Activated CD4-positive, alpha-beta T cell treated with anti-CD3 and anti-CD28 coated beads for 36 hours (primary cell): ENCODE results near the gene FLOT2. TPM values are rescaled to one million over a fixed set of nuclear protein-coding genes. Genes with fewer than 3 reads are reported as not detected.
A peak's percentile ranks its signal among the peaks of the same experiment; 100 is the strongest.
"Not testable (repeated sequence)": the region's sequence is repeated elsewhere in the genome, so short reads cannot be mapped to it uniquely, and the experiment has no call there.

ENCODE experiments used
- ATAC-seq: fragments of 200-7000 bp; cut with Tn5 transposase; one replicate; pipeline ENCODE4 v1.10.0; 2021; ENCODE audit warnings: mild to moderate bottlenecking, moderate library complexity
- CTCF ChIA-PET: fragments of 350-600 bp; sonication (Branson Sonifier 250); formaldehyde crosslinking; loops from one replicate; lab custom pipeline; 2021; ENCODE audit warnings: antibody characterized with exemption; lab: Charles Lee
- POLR2A ChIA-PET: fragments of 350-600 bp; sonication (Branson Sonifier 250); formaldehyde crosslinking; loops from one replicate; lab custom pipeline; 2021; ENCODE audit warnings: antibody characterized with exemption, inconsistent platforms; lab: Charles Lee
- DNase-seq: peaks from one replicate; pipeline ENCODE4 v3.0.0-alpha.2; 2020
- H3K27ac Mint-ChIP-seq: one replicate; pipeline ENCODE4 v1.8.0; 2021; ENCODE audit warnings: mixed read lengths
- H3K27me3 Mint-ChIP-seq: one replicate; pipeline ENCODE4 v1.8.0; 2021; ENCODE audit warnings: mixed read lengths
- H3K36me3 Mint-ChIP-seq: one replicate; pipeline ENCODE4 v1.8.0; 2021; ENCODE audit warnings: low read depth, mixed read lengths
- H3K4me1 Mint-ChIP-seq: one replicate; pipeline ENCODE4 v1.8.0; 2021; ENCODE audit warnings: mixed read lengths
- H3K4me3 Mint-ChIP-seq: one replicate; pipeline ENCODE4 v1.8.0; 2021; ENCODE audit warnings: mild to moderate bottlenecking, moderate library complexity, mixed read lengths
- H3K9me3 Mint-ChIP-seq: one replicate; pipeline ENCODE4 v1.8.0; 2021; ENCODE audit warnings: low read depth, mixed read lengths
- intact Hi-C, 2 experiments: fragments of 100-400 bp; cut with DNase I in 1 of 2; cut with micrococcal nuclease in 1 of 2; formaldehyde crosslinking; loops; one replicate each; pipeline versions ENCODE4 v1.14.2 to v1.15.1; 2022 to 2024; cut with DNase I, micrococcal nuclease
- total RNA-seq, 2 experiments: library from RNA; stranded (reverse); gene quantifications; one replicate each; pipeline ENCODE4 v1.2.3, GENCODE V29; 2021

FLOT2 gene
- total RNA-seq, 2 experiments from 2014 or later = 81.3 to 88.4 TPM

- Mint-ChIP-seq H3K36me3 (peaks cover 35% of the 10 kb centered on the region), H3K27ac (peak overlapping the region; percentile 93), H3K27me3 (no peaks in the 10 kb centered on the region), H3K4me3 (peak overlapping the region; percentile 93), H3K4me1 (peaks cover 68% of the 10 kb centered on the region), H3K9me3 (no peaks in the 10 kb centered on the region)
- ChIA-PET POLR2A (interaction anchor here (0.6 to 1.1 kb wide), 3 partner anchors 46 to 170 kb away, joined by 4 to 5 read pairs (median 4); partner anchors contain the start of gene NEK8), CTCF (interaction anchor here (0.5 to 2.5 kb wide), 20 partner anchors 10 to 1427 kb away, joined by 3 to 12 read pairs (median 4); partner anchors contain the start of genes FAM222B and NEK8)
- peak; percentile 61 for DNase-seq
- ATAC-seq = peak; percentile 18
- intact Hi-C loops = loop anchor here (1.0 to 2.0 kb wide), 4 partner anchors 43 to 241 kb away; partner anchors contain the start of gene ERAL1 (in 1 of the 2)
Measured at GRCh38 chr17:28897769-28898526, 415 bp upstream of the FLOT2 start.

GRCh38 chr17:28896491-28896883, 1.0 kb downstream of the FLOT2 start:
- intact Hi-C loops = loop anchor here in 1 of 2 experiments (2.0 kb wide), 2 partner anchors 42 to 134 kb away; partner anchors contain the start of gene ERAL1
- Mint-ChIP-seq H3K4me3 (peak overlapping the region; percentile 93), H3K4me1 (peaks cover 73% of the 10 kb centered on the region), H3K9me3 (no peaks in the 10 kb centered on the region), H3K27ac (peak overlapping the region; percentile 90), H3K36me3 (peaks cover 34% of the 10 kb centered on the region), H3K27me3 (no peaks in the 10 kb centered on the region)
- ChIA-PET POLR2A (interaction anchor here (0.7 kb wide), 1 partner anchor 154 kb away, joined by 3 read pairs; no protein-coding TSS in a partner anchor), CTCF (interaction anchor here (0.6 to 2.1 kb wide), 9 partner anchors 12 to 170 kb away, joined by 3 to 8 read pairs (median 4); partner anchors contain the start of genes FAM222B and PHF12)
- ATAC-seq = no peak
- no peak for DNase-seq

- H3K36me3 Mint-ChIP-seq = peaks cover 38% of the 10 kb centered on the region
- ChIA-PET CTCF (interaction anchor here (0.6 to 2.1 kb wide), 11 partner anchors 13 to 169 kb away, joined by 3 to 8 read pairs (median 4); partner anchors contain the start of genes FAM222B and PHF12), POLR2A (interaction anchor here (0.7 kb wide), 1 partner anchor 154 kb away, joined by 3 read pairs; no protein-coding TSS in a partner anchor)
- DNase-seq (peak; percentile 45), ATAC-seq (no peak)
- intact Hi-C loops = loop anchor here in 1 of 2 experiments (2.0 kb wide), 2 partner anchors 41 to 133 kb away; partner anchors contain the start of gene ERAL1
- H3K4me1 Mint-ChIP-seq = peaks cover 76% of the 10 kb centered on the region
- H3K9me3 Mint-ChIP-seq = no peaks in the 10 kb centered on the region
- peak overlapping the region; percentile 90 for H3K27ac Mint-ChIP-seq
- no peaks in the 10 kb centered on the region for H3K27me3 Mint-ChIP-seq
- H3K4me3 Mint-ChIP-seq = peak overlapping the region; percentile 93
Measured at GRCh38 chr17:28895794-28896447, 1.6 kb downstream of the FLOT2 start.

GRCh38 chr17:28893248-28894183, 4.0 kb downstream of the FLOT2 start:
- H3K27ac Mint-ChIP-seq = peak overlapping the region; percentile 99
- DNase-seq (peak; percentile 63), ATAC-seq (peak; percentile 39)
- H3K36me3 Mint-ChIP-seq = peaks cover 28% of the 10 kb centered on the region
- not testable (repeated sequence) for H3K9me3 Mint-ChIP-seq, H3K27me3 Mint-ChIP-seq
- peaks cover 67% of the 10 kb centered on the region for H3K4me1 Mint-ChIP-seq
- H3K4me3 Mint-ChIP-seq = peak overlapping the region; percentile 62
- POLR2A ChIA-PET = interaction anchor here (0.6 to 1.0 kb wide), 6 partner anchors 12 to 174 kb away, joined by 3 to 4 read pairs (median 4); partner anchors contain the start of genes PHF12 and RPL23A
- CTCF ChIA-PET = interaction anchor here (0.6 to 1.7 kb wide), 13 partner anchors 10 to 166 kb away, joined by 3 to 11 read pairs (median 3); partner anchors contain the start of gene NEK8
- intact Hi-C loops = loop anchor here (1.0 to 2.0 kb wide), 3 partner anchors 17 to 83 kb away; no protein-coding TSS in a partner anchor

GRCh38 chr17:28892024-28892423, 5.5 kb downstream of the FLOT2 start:
- no peaks in the 10 kb centered on the region for H3K27me3 Mint-ChIP-seq
- intact Hi-C loops = loop anchor here in 1 of 2 experiments (2.0 kb wide), 1 partner anchor 35 kb away; no protein-coding TSS in a partner anchor
- H3K4me1 Mint-ChIP-seq = peaks cover 59% of the 10 kb centered on the region
- no peak for DNase-seq
- H3K4me3 Mint-ChIP-seq = no peak overlapping the region
- peak overlapping the region; percentile 55 for H3K27ac Mint-ChIP-seq
- H3K36me3 Mint-ChIP-seq = peaks cover 20% of the 10 kb centered on the region
- H3K9me3 Mint-ChIP-seq = no peaks in the 10 kb centered on the region
- CTCF ChIA-PET = interaction anchor here (1.3 to 1.5 kb wide), 3 partner anchors 10 to 27 kb away, joined by 3 to 7 read pairs (median 5); no protein-coding TSS in a partner anchor
- ATAC-seq = no peak
- POLR2A ChIA-PET = interaction anchor here (0.6 kb wide), 2 partner anchors 20 to 362 kb away, joined by 3 to 7 read pairs; no protein-coding TSS in a partner anchor

GRCh38 chr17:28891201-28891600, 6.3 kb downstream of the FLOT2 start:
- intact Hi-C loops = no loop called here

GRCh38 chr17:28889996-28890395, 7.5 kb downstream of the FLOT2 start:
- Mint-ChIP-seq H3K9me3 (no peaks in the 10 kb centered on the region), H3K4me1 (peaks cover 43% of the 10 kb centered on the region), H3K27ac (peak overlapping the region; percentile 21), H3K27me3 (no peaks in the 10 kb centered on the region), H3K36me3 (peaks cover 19% of the 10 kb centered on the region), H3K4me3 (no peak overlapping the region)
- no peak for DNase-seq
- ChIA-PET POLR2A (interaction anchor here (0.6 to 0.7 kb wide), 2 partner anchors 47 to 143 kb away, joined by 4 read pairs; partner anchors contain the start of gene FAM222B), CTCF (no interaction called here)
- ATAC-seq = no peak
- intact Hi-C loops = no loop called here

More at GRCh38 chr17:28891201-28891600, 6.3 kb downstream of the FLOT2 start:
- peak overlapping the region; percentile 55 for H3K27ac Mint-ChIP-seq
- DNase-seq (no peak), ATAC-seq (no peak)
- POLR2A ChIA-PET = no interaction called here
- H3K9me3 Mint-ChIP-seq = no peaks in the 10 kb centered on the region
- peaks cover 53% of the 10 kb centered on the region for H3K4me1 Mint-ChIP-seq
- no peaks in the 10 kb centered on the region for H3K27me3 Mint-ChIP-seq
- H3K4me3 Mint-ChIP-seq = no peak overlapping the region
- peaks cover 20% of the 10 kb centered on the region for H3K36me3 Mint-ChIP-seq
- CTCF ChIA-PET = interaction anchor here (0.6 to 1.5 kb wide), 2 partner anchors 27 to 107 kb away, joined by 3 read pairs; no protein-coding TSS in a partner anchor

- ATAC-seq (no peak), DNase-seq (no peak)
- Mint-ChIP-seq H3K36me3 (peaks cover 19% of the 10 kb centered on the region), H3K4me3 (no peak overlapping the region), H3K9me3 (no peaks in the 10 kb centered on the region), H3K4me1 (peaks cover 36% of the 10 kb centered on the region), H3K27me3 (no peaks in the 10 kb centered on the region), H3K27ac (no peak overlapping the region)
- intact Hi-C loops = no loop called here
- CTCF ChIA-PET = no interaction called here
- POLR2A ChIA-PET = interaction anchor here (0.6 kb wide), 1 partner anchor 10 kb away, joined by 4 read pairs; no protein-coding TSS in a partner anchor
Measured at GRCh38 chr17:28888832-28889231, 8.7 kb downstream of the FLOT2 start.

GRCh38 chr17:28887871-28888471, 9.6 kb downstream of the FLOT2 start:
- no peak overlapping the region for H3K4me3 Mint-ChIP-seq
- no peak overlapping the region for H3K27ac Mint-ChIP-seq
- ChIA-PET CTCF (interaction anchor here (1.2 kb wide), 1 partner anchor 124 kb away, joined by 4 read pairs; no protein-coding TSS in a partner anchor), POLR2A (no interaction called here)
- peaks cover 27% of the 10 kb centered on the region for H3K4me1 Mint-ChIP-seq
- no peaks in the 10 kb centered on the region for H3K27me3 Mint-ChIP-seq
- ATAC-seq (no peak), DNase-seq (no peak)
- intact Hi-C loops = no loop called here
- no peaks in the 10 kb centered on the region for H3K9me3 Mint-ChIP-seq
- peaks cover 17% of the 10 kb centered on the region for H3K36me3 Mint-ChIP-seq
